Activated CD4-positive, CD25-positive, alpha-beta regulatory T cell (primary cell): Measurements from ENCODE around the gene HSFY1.
"Not testable (repeated sequence)": the region's sequence is repeated elsewhere in the genome, so short reads cannot be mapped to it uniquely, and the experiment has no call there.

ENCODE experiments used
- DNase-seq, 4 experiments: peaks; one replicate each; lab custom pipeline; 2025; lab: John Stamatoyannopoulos, UW

HSFY1 gene, protein sequence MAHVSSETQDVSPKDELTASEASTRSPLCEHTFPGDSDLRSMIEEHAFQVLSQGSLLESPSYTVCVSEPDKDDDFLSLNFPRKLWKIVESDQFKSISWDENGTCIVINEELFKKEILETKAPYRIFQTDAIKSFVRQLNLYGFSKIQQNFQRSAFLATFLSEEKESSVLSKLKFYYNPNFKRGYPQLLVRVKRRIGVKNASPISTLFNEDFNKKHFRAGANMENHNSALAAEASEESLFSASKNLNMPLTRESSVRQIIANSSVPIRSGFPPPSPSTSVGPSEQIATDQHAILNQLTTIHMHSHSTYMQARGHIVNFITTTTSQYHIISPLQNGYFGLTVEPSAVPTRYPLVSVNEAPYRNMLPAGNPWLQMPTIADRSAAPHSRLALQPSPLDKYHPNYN

GRCh38 chrY:18546420-18546819, at the start of gene HSFY1:
Gene HSFY1, plus strand, starts transcription at chrY:18546720. Its CDS starts 68 bp downstream, at chrY:18546788.
- not testable (repeated sequence) for DNase-seq

DNA sequence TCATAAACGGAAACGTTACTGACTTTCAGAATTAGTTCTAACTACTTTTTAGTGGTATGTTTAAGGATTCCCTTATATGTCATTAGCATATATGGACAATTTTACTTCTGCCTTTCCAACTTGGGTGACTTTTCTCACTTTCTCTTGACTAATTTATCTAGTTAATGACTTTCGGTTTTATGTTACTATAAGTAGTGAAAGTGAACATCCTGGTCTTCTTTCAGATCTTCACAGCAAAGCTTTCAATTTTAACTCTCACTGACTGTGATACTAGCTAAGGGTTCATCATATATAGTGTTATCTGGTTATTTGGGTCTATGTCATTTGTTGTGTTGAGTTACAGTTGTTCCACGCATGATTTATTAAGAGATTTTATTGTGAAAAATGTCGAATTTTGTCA, 42.3 kb upstream of the HSFY1 start:
- DNase-seq, result not testable (repeated sequence)

- not testable (repeated sequence) for DNase-seq
Observed at GRCh38 chrY:18530995-18531655, 15.4 kb upstream of the HSFY1 start.

DNA sequence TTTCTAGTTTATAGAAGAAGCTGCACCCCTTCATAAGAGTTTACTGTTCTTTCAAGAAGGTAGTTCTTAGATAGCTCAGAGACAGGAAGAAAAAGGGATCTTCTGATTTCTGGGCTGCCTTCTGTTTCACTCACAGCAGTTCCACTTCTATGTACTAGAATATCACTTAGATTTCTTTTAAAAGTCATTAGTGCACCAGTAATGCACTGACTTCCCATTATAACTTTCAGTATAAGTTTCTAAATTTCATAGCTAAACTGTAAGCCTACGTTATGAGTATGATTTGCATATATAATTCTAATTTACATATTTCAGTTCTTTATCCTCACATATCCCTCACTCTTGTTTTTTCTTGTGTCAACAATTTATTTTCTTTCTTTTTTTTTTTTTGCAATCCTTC, 7.6 kb upstream of the HSFY1 start:
- not testable (repeated sequence) for DNase-seq

DNA sequence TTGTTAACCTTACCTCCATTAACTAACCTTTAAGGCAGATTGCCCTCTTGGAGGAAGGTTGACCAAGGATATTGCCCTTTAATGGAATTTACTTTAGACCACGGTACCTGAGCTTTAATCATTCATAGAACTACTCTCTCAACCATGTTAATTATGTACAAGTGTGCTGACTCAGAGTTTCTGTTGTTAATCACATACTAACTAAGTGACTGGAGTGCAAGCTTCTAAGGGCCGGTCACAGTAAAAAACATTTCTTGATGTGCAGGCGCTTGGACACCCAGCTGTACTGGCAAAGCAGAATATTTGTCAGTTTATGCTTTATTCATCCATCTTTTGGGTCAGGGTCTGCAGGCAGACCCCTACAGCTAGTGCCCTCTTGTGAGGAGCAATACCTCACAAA, 6.6 kb downstream of the HSFY1 start:
- not testable (repeated sequence) for DNase-seq

GRCh38 chrY:18565915-18566314, 19.4 kb downstream of the HSFY1 start:
- not testable (repeated sequence) for DNase-seq
